IMR-90 (cell line): ENCODE data around the gene ZNF618. TPM values are rescaled to one million over a fixed set of nuclear protein-coding genes. Genes with fewer than 3 reads are reported as not detected.

ENCODE experiments used
- ATAC-seq: fragments of 200-7000 bp; cut with Tn5 transposase; 2 replicates; pipeline ENCODE4 v1.9.1; 2020; ENCODE audit warnings: low read depth, mild to moderate bottlenecking, moderate library complexity
- BruUV-seq: library from RNA; stranded (reverse); fragments of 400-500 nt; replicated peaks from 2 replicates; lab custom pipeline; 2021; lab: Mats Ljungman, UMichigan
- CTCF ChIA-PET: fragments of 300-600 bp; formaldehyde crosslinking; extraction: SDS; loops from one replicate; lab custom pipeline; 2021; ENCODE audit warnings: antibody characterized with exemption; lab: Yijun Ruan, JAX
- POLR2A ChIA-PET: fragments of 300-600 bp; sonication (Branson Sonifier 250); formaldehyde crosslinking; loops from one replicate; lab custom pipeline; 2022; ENCODE audit warnings: antibody characterized with exemption; ENCODE audit not compliant: unreplicated experiment; lab: Charles Lee
- DNase-seq: peaks from one replicate; pipeline ENCODE4 v3.0.0; 2013
- H2AFZ ChIP-seq: replicated peaks from 2 replicates; pipeline ENCODE3; 2013; ENCODE audit warnings: low read length, mild to moderate bottlenecking; ENCODE audit not compliant: poor library complexity
- H2AK5ac ChIP-seq: 2 replicates; pipeline ENCODE4 v1.6.1; 2013; ENCODE audit warnings: low read depth, low read length, inconsistent platforms
- H2AK9ac ChIP-seq: replicated peaks from 2 replicates; pipeline ENCODE3; 2013; ENCODE audit warnings: mild to moderate bottlenecking, low read depth, low read length, moderate library complexity; ENCODE audit not compliant: poor library complexity
- H2BK120ac ChIP-seq: 2 replicates; pipeline ENCODE4 v1.6.1; 2013; ENCODE audit warnings: low read depth, low read length, inconsistent platforms
- H2BK15ac ChIP-seq: 3 replicates; pipeline ENCODE4 v1.6.1; 2013; ENCODE audit warnings: low read depth, low read length, inconsistent platforms
- H2BK20ac ChIP-seq: 2 replicates; pipeline ENCODE4 v1.6.1; 2013; ENCODE audit warnings: low read depth, mild to moderate bottlenecking, inconsistent platforms, low read length, moderate library complexity
- H2BK5ac ChIP-seq: 2 replicates; pipeline ENCODE4 v1.6.1; 2013; ENCODE audit warnings: mild to moderate bottlenecking, low read depth, low read length, inconsistent platforms; ENCODE audit not compliant: poor library complexity, severe bottlenecking
- H3K14ac ChIP-seq: replicated peaks from 2 replicates; pipeline ENCODE4 v1.6.1; 2013; ENCODE audit warnings: low read depth, low read length, inconsistent platforms
- H3K18ac ChIP-seq: 2 replicates; pipeline ENCODE4 v1.6.1; 2013; ENCODE audit warnings: low read depth, low read length, control low read depth
- H3K23ac ChIP-seq: 2 replicates; pipeline ENCODE4 v1.6.1; 2013; ENCODE audit warnings: low read depth, low read length, inconsistent platforms
- H3K27ac ChIP-seq: 2 replicates; pipeline ENCODE4 v1.5.1; 2013; ENCODE audit warnings: mild to moderate bottlenecking, control low read depth, low read length; ENCODE audit not compliant: insufficient read depth
- H3K27me3 ChIP-seq: 2 replicates; pipeline ENCODE4 v1.6.1; 2013; ENCODE audit warnings: low read length; ENCODE audit not compliant: control insufficient read depth, insufficient read depth
- H3K36me3 ChIP-seq: 2 replicates; pipeline ENCODE4 v1.6.1; 2013; ENCODE audit warnings: low read length, mixed read lengths; ENCODE audit not compliant: control insufficient read depth, insufficient read depth
- H3K4ac ChIP-seq: 2 replicates; pipeline ENCODE4 v1.6.1; 2013; ENCODE audit warnings: low read depth, low read length, inconsistent platforms
- H3K4me1 ChIP-seq: 2 replicates; pipeline ENCODE4 v1.6.1; 2013; ENCODE audit warnings: low read length, mixed read lengths; ENCODE audit not compliant: control insufficient read depth, insufficient read depth
- H3K4me2 ChIP-seq: 2 replicates; pipeline ENCODE4 v1.6.1; 2013; ENCODE audit warnings: low read depth, mild to moderate bottlenecking, control low read depth, low read length, moderate library complexity
- H3K4me3 ChIP-seq: 2 replicates; pipeline ENCODE4 v1.5.1; 2013; ENCODE audit warnings: low read depth, mild to moderate bottlenecking, control low read depth, low read length, moderate library complexity; ENCODE audit not compliant: insufficient read depth
- H3K56ac ChIP-seq: 2 replicates; pipeline ENCODE4 v1.6.1; 2013; ENCODE audit warnings: low read length, inconsistent platforms; ENCODE audit not compliant: insufficient read depth; ENCODE audit errors: extremely low read depth
- H3K79me1 ChIP-seq, 2 experiments: 2 replicates each; pipeline ENCODE4 v1.6.1; 2013; ENCODE audit warnings: low read length in 2 of 2, inconsistent platforms in 1 of 2, low read depth in 1 of 2
- H3K9ac ChIP-seq: 2 replicates; pipeline ENCODE4 v1.6.1; 2013; ENCODE audit warnings: low read depth, low read length, control low read depth
- H3K9me1 ChIP-seq: 2 replicates; pipeline ENCODE4 v1.6.1; 2013; ENCODE audit warnings: low read length, inconsistent platforms; ENCODE audit not compliant: insufficient read depth
- H3K9me3 ChIP-seq: 2 replicates; pipeline ENCODE4 v1.6.1; 2013; ENCODE audit warnings: low read length; ENCODE audit not compliant: control insufficient read depth, insufficient read depth
- H4K20me1 ChIP-seq: 2 replicates; pipeline ENCODE4 v1.6.1; 2013; ENCODE audit warnings: low read length, inconsistent platforms; ENCODE audit not compliant: insufficient read depth
- H4K5ac ChIP-seq: 2 replicates; pipeline ENCODE4 v1.6.1; 2013; ENCODE audit warnings: mild to moderate bottlenecking, low read depth, low read length, control low read depth
- H4K8ac ChIP-seq, 2 experiments: 2 replicates each; pipeline ENCODE4 v1.6.1; 2013; ENCODE audit warnings: low read depth in 2 of 2, low read length in 2 of 2, control low read depth in 1 of 2, inconsistent platforms in 1 of 2
- H4K91ac ChIP-seq: 2 replicates; pipeline ENCODE4 v1.6.1; 2013; ENCODE audit warnings: low read depth, low read length, inconsistent platforms; ENCODE audit not compliant: insufficient read depth
- MXI1 ChIP-seq: IDR thresholded peaks from 2 replicates; pipeline ENCODE4 v1.6.1; 2012; ENCODE audit warnings: low read depth, mild to moderate bottlenecking, low read length, moderate library complexity, borderline replicate concordance
- POLR2A ChIP-seq: IDR thresholded peaks from 2 replicates; pipeline ENCODE4 v1.6.1; 2012; ENCODE audit warnings: mild to moderate bottlenecking, low read depth, low read length
- WGBS, 2 experiments: methylation state at CpG; one replicate each; pipeline versions ENCODE4 v1.1.5 to v1.1.7; 2013; ENCODE audit warnings: missing lambda C conversion rate in 2 of 2; ENCODE audit not compliant: insufficient read length in 1 of 2; ENCODE audit errors: extremely low coverage in 2 of 2; 5-methylcytosine and 5-hydroxymethylcytosine counted together
- dilution Hi-C: fragments of 300-500 bp; cut with HindIII; formaldehyde crosslinking; loops from one replicate; pipeline ENCODE4 v1.14.3; 2018; ENCODE audit warnings: low sequenced_read_pairs; ENCODE audit not compliant: unreplicated experiment
- in situ Hi-C: fragments of 300-500 bp; cut with MboI; formaldehyde crosslinking; loops from 3 replicates; pipeline ENCODE4 v1.14.3; 2019; ENCODE audit warnings: low sequenced_read_pairs, inconsistent platforms, mixed read lengths
- intact Hi-C: fragments of 100-400 bp; cut with micrococcal nuclease; formaldehyde crosslinking; loops from 2 replicates; pipeline ENCODE4 v1.10.0; 2022
- polyA plus RNA-seq, 3 experiments: library from polyadenylated mRNA; depleted of rRNA; stranded (reverse); fragments of >200 nt; gene quantifications; 2 replicates each; pipeline ENCODE4 v1.2.3, GENCODE V29; 2012; ENCODE audit warnings: low replicate concordance in 1 of 3
- total RNA-seq: library from RNA; depleted of rRNA; stranded (reverse); fragments of >200 nt; gene quantifications from 2 replicates; pipeline ENCODE4 v1.2.3, GENCODE V29; 2012
- TF ChIP-seq, protein P1 (sequence below): conservative IDR thresholded peaks from 2 replicates; pipeline ENCODE4 v1.5.1; 2012; ENCODE audit warnings: mild to moderate bottlenecking, low read depth, low read length, improper control_type of control experiment

Gene ZNF618
- total and polyA plus RNA-seq, 2 of the 4 experiments (the other 2 are of a cell fraction) = 8.2 to 9.4 TPM

DNA sequence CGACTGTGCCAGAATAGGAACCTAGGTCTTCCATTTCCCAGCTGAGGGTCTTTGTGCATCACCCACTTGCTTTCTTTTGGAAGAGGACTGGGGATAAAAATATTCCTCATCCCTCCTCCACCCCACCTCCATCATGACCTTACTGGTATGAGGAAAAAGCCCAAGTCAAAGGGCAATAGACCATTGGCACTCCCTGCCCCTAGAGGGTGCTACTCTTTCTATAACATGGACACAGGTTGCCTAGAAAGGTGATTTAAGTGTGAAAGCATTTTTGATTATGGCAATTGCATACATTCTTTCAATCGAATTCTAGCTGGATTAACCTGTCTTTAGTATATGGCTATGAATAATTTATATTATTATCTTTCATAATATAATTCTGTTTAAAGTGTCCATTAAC, 22.8 kb upstream of the ZNF618 start:
- no peaks in the 10 kb centered on the region for H3K9me1 ChIP-seq
- H3K4ac ChIP-seq = no peak overlapping the region
- no peak overlapping the region for H2AK5ac ChIP-seq
- H2BK20ac ChIP-seq = no peak overlapping the region
- H3K4me2 ChIP-seq = no peak overlapping the region
- no peak overlapping the region for H4K5ac ChIP-seq
- TF ChIP-seq MXI1 (no peak), POLR2A (no peak)
- TF ChIP-seq, protein P1, sequence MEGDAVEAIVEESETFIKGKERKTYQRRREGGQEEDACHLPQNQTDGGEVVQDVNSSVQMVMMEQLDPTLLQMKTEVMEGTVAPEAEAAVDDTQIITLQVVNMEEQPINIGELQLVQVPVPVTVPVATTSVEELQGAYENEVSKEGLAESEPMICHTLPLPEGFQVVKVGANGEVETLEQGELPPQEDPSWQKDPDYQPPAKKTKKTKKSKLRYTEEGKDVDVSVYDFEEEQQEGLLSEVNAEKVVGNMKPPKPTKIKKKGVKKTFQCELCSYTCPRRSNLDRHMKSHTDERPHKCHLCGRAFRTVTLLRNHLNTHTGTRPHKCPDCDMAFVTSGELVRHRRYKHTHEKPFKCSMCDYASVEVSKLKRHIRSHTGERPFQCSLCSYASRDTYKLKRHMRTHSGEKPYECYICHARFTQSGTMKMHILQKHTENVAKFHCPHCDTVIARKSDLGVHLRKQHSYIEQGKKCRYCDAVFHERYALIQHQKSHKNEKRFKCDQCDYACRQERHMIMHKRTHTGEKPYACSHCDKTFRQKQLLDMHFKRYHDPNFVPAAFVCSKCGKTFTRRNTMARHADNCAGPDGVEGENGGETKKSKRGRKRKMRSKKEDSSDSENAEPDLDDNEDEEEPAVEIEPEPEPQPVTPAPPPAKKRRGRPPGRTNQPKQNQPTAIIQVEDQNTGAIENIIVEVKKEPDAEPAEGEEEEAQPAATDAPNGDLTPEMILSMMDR = 0 out of 2 replicates have a peak, but pooled peaks have one; percentile 22
- no peak overlapping the region for H3K23ac ChIP-seq
- H3K27ac ChIP-seq = no peak overlapping the region
- no peak overlapping the region for H2BK15ac ChIP-seq
- H3K36me3 ChIP-seq = no peaks in the 10 kb centered on the region
- H3K79me1 ChIP-seq = no peaks in the 10 kb centered on the region
- DNase-seq (no peak), ATAC-seq (no peak)
- ChIA-PET POLR2A (no interaction called here), CTCF (interaction anchor here (0.8 to 1.7 kb wide), 2 partner anchors 10 to 13 kb away, joined by 3 read pairs; no protein-coding TSS in a partner anchor)
- no peak overlapping the region for H4K8ac ChIP-seq
- H3K4me1 ChIP-seq = no peaks in the 10 kb centered on the region
- in situ Hi-C loops (loop anchor here (25.0 kb wide), 1 partner anchor 91 kb away; no protein-coding TSS in a partner anchor), intact Hi-C loops (no loop called here), dilution Hi-C loops (no loop called here)
- H3K4me3 ChIP-seq = no peak overlapping the region
- no peak overlapping the region for H2BK5ac ChIP-seq
- no peak overlapping the region for H2BK120ac ChIP-seq
- H4K20me1 ChIP-seq = no peaks in the 10 kb centered on the region
- no peak overlapping the region for H2AK9ac ChIP-seq
- no TSS peak for BruUV-seq
- no CpG with 5 or more reads among the region's 2 CpGs for WGBS, 2 experiments
- H3K14ac ChIP-seq = no peak overlapping the region
- H4K91ac ChIP-seq = no peak overlapping the region
- H3K9me3 ChIP-seq = peaks cover 8% of the 10 kb centered on the region
- H3K27me3 ChIP-seq = peaks cover 15% of the 10 kb centered on the region
- H3K18ac ChIP-seq = no peak overlapping the region
- H3K9ac ChIP-seq = no peak overlapping the region
- no peak overlapping the region for H2AFZ ChIP-seq
- no peak overlapping the region for H3K56ac ChIP-seq
